ENCODE measurements around the gene VEPH1.
"Not testable (repeated sequence)": the region's sequence is repeated elsewhere in the genome, so short reads cannot be mapped to it uniquely, and the experiment has no call there.

GRCh38 chr3:157350651-157351050 is 152.6 kb downstream of the VEPH1 start:
- TF ChIP-seq POLR2A (IDR thresholded peaks at IDR 0.05) = not testable (repeated sequence)
- TF ChIP-seq, protein P1, sequence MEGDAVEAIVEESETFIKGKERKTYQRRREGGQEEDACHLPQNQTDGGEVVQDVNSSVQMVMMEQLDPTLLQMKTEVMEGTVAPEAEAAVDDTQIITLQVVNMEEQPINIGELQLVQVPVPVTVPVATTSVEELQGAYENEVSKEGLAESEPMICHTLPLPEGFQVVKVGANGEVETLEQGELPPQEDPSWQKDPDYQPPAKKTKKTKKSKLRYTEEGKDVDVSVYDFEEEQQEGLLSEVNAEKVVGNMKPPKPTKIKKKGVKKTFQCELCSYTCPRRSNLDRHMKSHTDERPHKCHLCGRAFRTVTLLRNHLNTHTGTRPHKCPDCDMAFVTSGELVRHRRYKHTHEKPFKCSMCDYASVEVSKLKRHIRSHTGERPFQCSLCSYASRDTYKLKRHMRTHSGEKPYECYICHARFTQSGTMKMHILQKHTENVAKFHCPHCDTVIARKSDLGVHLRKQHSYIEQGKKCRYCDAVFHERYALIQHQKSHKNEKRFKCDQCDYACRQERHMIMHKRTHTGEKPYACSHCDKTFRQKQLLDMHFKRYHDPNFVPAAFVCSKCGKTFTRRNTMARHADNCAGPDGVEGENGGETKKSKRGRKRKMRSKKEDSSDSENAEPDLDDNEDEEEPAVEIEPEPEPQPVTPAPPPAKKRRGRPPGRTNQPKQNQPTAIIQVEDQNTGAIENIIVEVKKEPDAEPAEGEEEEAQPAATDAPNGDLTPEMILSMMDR (IDR thresholded peaks at IDR 0.05) = not testable (repeated sequence)
